ENCODE results near the gene ZNF358.

Gene ZNF358

DNA sequence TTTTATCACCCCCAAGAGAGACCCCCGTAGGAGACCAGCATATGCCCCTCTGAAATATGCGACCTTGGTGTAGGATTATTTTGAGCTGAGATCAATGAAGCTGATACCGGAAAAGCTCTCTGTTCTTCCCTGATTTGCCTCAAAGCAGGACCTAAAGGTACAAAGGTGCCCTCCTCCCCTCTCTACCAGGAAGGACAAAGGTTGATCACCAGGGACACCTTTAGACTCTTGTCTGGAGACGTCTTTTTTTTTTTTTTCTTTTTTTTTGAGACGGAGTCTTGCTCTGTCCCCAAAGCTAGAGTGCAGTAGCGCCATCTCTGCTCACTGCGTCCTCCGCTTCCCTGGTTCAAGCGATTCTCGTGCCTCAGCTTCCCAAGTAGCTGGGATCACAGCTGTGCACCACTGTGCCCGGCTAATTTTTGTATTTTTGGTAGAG, 26.3 kb upstream of the ZNF358 start:
- DNase-seq, result no peak

DNA sequence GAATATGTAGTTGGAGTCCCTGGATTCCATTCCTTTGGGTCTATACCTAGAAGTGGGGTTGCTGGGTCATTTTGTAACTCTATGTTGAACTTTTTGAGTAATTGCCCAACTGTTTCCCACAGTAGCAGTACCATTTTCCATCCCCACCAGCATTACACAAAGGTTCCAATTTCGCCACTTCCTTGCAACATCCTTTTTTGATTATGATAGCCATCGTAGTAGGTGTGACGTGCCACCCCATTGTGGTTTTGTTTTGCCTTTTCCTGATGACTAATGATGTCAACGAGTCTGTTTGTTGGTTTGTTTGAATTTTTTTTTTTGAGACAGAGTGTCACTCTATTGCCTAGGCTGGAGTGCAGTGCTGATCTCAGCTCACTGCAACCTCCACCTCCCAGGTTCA, 23.8 kb upstream of the ZNF358 start:
- peak; percentile 87 to 97 (median 95) for DNase-seq

DNA sequence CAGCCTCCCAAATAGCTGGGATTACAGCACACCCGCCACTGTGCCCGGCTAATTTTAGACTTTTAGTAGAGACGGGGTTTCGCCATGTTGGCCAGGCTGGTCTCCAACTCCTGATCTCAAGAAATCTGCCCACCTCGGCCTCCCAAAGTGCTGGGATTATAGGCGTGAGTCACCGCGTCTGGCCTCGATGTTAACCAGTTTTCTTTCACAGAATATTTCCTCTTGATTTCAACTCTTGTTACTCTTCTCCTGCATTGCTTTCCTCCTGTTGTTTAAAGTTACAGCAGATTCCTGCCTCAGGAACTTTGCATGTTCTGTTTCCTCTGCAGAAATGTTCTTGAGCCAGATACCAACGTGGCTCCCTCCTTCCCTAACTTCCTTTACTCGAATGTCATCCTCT, 23.3 kb upstream of the ZNF358 start:
- peak in 1 of 3 donors; percentile 32 for DNase-seq

DNA sequence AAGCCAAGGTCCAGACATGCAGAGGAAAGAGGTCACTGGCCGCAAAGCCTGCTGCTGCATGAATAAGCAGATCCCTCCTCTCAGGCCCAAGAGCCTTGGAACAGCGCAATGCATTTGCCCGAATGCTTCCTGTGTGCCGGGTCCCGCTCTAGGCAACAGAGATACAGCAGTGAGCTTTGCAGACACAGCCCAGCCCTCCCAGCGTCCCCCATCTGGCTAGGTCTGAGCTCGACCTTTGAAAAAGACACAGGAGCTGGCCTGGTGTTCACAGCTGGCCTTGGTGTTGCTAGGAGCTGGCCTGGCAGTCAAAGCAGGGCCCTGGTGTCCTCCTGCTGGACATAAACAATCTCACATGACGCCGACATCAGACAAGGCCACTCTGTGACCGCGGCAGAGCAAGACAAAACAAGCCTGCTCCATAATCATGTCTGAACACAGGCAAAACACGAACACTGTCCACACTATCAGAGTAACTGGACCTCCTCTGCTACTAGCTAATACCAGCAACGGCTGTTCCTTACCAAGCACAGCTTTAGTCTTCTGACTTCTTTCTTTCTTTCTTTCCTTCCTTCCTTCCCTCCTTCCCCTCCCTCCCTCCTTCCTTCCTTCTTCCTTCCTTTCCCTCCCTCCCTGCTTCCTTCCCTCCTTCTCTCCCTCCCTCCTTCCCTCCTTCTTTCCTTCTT, 21.3 kb upstream of the ZNF358 start:
- DNase-seq, result no peak

DNA sequence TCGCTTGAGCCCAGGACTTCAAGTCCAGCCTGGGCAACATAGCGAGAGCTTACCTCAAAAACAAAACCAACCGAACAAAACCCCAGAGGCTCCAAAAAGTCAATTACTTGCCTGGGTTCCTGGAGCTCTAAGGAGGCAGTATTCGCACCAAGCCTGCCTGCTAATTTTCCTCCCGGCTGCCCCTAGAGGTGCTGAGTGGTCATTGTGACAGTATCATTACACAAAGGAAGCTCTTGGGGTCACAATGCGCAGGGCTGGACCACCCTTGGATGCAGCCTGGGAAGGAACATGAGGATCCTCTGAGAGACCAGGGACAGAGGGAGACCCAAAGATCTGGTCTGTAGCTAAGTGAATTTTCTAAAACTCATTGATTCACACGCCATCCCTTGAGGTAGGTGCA, 18.6 kb upstream of the ZNF358 start:
- peak in 2 of 3 donors; percentile 46 to 51 for DNase-seq

DNA sequence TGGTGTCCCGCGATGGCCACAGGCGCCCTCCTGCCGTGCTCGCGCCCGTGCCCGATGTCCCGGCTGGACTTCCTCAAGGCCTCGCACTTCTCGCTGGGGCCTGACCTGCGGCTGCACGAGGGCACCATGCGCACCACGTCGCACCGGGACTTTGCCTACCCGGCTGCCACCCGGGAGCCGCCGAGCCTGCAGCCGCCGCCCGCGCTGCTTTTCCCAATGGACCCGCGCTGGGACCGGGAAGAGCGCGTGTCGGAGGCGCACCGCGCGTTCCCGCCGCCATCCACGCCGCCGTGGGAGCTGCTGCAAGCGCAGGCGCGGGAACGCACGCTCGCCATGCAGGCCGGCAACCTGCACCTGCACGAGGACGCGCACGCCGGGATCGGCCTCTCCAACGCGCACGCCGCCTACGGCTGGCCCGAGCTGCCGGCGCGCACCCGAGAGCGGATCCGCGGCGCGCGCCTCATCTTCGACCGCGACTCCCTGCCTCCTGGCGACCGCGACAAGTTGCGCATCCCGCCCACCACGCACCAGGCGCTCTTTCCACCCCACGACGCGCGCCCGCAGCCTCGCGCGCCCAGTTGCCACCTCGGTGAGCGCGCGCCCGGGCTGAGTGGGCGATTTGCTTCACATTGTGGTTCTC, 15.0 kb upstream of the ZNF358 start:
- DNase-seq, result peak; percentile 30 to 52 (median 32)

DNA sequence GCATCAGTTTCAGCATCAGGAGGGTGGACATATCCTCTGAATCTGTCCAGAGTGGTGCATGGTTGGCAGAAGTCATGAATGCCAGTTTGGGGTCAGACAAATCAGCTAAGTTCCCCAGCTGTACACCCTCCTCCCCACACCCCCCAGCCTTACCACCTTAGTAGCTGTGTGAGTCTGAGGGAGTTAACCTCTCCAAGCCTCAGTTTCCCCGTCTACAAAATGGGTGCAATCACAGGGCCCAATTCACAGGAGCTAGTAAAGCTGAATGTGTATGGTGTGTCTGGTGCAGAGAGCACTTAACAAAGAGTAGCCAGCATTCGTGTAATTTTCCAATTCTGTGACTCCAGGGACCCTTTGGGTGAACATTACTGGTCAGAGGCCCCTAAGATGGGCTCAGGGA, 13.4 kb upstream of the ZNF358 start:
- DNase-seq, result no peak

DNA sequence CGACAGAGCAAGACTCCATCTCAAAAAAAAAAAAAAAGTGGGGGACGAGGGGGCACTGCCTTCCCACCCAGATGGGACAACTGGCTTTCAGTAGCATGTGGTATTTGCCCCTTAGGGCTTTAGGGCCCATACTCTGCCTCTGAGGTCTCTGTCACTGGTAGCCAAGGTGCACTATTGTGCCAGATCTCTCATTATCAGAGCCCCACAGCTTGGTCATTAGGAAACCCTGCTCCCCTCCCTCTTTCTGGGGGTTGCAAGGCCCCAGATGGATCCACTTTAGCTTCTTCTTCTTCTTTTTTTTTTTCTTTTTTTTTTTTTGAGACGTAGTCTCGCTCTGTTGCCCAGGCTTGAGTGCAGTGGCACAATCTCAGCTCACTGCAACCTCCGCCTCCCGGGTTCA, 11.2 kb upstream of the ZNF358 start:
- DNase-seq, result no peak

DNA sequence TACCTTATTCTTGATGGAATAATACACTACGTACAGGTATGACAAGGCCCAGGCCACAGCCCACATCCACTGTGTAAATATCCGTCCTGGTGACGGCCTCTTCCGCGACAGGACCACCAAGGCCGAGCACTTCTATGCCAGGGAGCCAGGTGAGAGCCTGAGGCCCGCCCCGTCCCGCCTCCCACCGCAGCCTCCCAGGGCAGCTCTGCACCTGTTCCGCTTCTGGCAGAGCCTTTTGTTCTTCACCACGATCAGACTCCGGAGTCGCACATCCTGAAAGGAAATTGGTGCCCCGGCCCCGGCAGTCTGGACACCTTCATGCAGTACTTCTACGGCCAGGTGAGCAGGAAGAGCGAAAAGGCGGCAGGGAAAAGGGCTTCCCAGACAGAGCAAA, 10.6 kb upstream of the ZNF358 start:
- no peak for DNase-seq

DNA sequence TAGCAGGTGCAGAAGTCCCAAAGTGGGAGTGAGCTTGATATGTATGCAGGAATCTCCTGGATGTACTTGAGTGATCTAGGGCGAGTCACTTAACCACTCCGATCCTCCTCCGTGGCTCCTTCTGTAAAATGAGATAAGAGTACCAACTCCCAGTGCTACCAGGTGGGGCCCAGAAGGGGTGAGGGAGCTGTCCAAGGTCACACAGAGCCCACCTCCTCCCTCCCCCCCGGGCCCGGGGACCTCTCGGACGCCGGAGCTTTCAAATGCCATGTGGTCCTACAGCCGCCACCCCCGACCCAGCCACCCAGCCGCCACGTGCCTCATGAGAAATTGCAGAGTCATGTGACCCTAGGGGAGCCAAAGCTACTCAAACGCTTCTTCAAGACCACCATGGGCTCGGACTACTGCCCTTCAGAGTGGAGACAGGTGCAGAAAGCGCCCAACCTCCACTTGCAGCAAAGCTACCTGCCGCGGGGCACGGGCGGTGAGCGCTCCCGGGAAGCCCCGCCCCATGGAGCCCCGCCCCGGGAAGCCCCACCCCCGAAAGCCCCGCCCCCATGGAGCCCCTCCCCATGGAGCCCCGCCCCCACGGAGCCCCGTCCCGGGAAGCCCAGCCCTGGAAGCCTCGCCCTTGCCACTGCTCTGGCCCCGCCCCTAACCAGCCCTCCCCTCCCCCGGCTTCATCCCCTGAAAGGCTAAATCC, 10.1 kb upstream of the ZNF358 start:
- peak; percentile 43 to 80 (median 44) for DNase-seq

DNA sequence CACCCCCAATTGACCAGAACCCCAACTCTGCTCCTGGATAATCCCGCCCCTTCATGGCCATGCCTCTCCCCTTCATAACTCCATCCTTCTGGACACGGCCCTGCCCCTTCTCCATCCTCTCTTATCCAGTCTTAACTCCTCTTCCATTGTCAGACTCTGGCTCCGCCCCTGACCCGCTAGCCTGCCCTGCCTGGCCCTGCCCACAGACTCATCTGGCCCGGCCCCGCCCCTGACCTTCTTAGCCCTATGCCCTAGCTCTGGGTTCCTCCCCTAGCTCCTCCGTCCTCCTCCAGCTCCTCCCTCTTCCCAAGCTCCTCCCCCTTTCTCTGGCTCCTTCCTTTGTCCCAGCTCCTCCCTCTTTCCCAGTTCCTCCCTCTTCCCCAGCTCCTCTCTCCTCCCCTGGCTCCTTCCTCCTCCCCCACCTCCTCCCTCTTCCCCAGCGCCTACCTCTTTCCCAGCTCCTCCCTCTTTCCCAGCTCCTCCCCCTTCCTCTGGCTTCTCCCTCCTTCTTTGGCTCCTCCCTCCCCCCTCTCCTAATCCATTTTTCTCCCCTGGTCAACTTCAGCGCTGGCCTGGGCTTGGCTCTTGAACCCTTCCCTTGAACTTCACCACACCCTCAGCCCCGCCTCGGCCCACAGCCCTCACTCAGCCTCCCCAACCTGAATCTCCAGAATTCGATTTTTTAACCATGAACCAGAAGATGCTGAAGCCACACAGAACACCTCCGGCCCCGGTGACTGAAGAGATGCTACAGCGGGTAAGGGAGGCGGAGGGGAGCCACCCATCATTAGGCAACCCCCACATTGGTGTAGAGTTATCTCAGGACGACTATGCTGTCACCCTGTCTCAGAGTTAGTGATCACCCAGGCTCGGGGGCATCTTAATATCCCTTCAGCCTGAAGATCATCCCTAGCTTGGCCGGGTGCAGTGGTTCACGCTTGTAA, 9.2 kb upstream of the ZNF358 start:
- DNase-seq, result peak; percentile 82 to 94 (median 88)

DNA sequence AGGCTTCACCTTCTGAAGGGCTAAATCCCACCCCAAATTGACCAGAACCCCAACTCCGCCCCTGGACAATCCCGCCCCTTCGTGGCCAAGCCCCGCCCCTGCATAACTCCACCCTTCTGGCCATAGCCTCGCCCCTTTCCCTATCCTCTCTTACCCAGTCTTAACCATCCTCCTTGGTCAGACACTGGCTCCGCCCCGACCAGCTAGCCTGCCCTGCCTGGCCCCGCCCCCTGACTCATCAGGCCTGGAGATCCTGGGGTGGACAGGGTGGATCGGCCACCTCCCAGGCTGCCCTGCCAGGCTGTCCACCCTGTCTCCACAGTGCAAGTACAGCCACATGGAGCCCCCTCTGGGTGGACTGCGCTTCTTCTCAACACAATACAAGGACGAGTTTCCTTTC, 8.0 kb upstream of the ZNF358 start:
- DNase-seq, result peak; percentile 87 to 95 (median 89)

DNA sequence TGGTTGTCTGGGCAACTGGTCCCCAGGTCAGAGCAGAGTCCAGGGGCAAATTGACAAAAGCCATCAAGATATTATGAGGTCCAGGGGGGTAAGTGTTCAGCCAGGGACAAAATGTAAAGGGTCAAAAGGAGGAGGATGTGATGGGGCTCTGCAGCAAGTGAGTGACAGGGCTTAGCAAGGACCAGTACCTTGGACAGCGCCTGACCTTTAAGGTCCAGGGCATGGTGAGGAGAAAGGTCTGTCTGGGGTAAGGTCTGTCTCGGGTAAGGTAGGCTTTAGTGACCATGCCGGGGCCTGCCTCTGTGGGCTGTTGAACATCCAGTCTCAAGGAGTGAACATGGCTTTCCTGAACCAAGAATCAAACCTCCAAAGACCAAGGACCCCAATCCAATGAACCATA, 6.3 kb upstream of the ZNF358 start:
- DNase-seq, result peak in 2 of 3 donors; percentile 45 to 66

DNA sequence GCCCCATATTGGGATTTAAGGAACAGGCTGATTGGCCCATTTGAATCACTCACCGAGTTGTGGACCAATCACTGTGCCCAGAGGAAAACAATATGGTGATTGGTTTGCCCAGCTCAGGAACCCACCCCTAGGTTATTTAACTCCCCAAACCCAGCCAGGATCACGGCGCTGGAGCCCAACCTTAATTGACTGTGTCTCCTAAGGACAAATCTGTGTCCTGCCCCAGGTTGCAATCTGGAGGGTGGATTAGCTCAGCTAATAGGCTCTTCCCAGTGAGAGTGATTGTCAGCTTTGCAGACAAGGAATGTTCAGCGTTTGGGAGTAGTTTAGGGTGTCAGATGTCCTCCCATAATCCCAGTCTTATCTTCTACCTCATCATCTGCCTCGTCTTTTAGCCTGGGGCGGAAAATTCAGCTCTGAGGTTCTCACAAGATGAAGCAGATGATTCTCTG, 3.5 kb upstream of the ZNF358 start:
- no peak for DNase-seq

DNA sequence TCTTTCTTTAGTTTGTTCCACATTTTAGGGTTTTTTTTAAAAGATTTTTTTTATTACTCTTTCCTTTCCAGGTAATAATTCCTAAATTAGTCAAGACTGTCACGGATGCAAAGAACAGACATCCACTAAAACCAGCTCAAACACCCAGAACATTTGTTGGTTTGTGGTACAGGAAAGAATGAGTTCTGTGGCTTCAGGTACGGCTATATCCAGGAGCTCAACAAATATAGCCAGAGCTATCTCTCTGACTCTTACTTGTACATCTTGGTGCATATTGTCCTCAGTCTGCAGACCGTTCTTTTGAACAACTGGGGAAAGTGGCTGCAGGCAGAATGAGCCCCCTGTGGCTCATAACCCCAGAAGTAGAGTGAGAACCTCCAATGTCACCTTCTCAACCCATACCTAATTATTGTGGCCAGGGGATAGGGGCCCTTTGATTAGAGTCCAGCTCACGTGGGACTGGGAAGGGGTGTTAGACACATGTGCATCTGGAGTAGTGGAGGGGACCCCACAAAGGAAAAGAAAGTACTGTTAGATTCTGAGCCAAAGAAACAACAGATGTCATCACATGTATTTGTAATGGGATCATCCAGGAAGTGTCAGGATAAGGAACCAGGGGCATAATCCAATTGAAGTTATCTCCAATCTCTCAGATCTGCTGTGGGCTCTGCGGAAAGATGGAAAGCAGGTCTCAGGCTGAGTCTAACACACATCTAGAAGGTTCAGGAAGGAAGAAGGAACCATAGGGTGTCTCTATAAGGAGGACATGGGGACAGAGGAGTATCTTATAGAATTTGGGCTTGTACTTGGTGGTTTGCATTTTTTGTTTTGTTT, 1.9 kb upstream of the ZNF358 start:
- DNase-seq, result no peak

DNA sequence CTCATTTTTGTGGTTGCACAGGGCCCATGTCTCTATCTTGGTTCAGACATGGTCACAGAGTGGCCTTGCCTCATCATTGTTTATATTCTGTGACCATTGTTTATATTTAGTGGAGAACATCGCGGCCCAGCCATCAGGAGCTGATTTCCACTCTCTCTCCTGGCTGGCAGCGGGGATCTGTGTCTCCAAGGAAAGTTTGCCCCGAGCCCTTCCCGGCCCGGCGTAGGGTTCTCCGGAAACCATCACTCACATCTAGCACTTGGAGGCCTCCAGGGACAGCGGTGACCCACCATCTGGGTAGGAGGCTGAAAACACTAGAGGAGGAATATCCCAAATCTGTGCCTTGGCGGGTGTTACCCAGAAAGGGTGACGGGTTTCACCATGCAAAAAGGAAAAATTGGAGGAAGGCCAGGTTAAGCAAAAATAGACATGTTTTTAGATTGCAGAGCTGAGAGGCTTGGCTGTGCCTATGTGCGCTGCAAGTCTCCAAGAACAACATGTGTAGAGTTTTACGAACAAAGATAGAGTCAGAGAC, 726 bp upstream of the ZNF358 start:
- DNase-seq, result no peak

DNA sequence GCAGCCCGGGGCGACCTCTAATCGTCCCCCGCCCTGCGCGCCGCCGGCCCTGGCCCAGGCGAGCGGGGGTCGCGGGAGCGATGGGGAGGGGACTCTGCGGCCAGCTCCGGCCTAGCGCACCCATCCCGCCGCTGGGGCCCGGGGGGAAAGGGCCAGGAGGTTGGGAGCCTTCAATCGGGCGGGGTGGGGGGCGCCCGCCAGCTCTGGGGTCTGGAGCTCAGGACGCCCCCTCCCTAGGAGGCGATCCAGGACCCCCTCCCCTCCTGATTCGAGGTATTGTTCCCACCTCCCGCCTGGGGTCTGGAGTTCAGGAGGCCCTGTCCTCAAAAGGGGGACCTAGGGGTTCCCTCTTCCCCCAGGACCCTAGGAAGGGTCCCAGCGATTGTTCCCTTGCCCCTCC, 430 bp downstream of the ZNF358 start:
- DNase-seq, result no peak

DNA sequence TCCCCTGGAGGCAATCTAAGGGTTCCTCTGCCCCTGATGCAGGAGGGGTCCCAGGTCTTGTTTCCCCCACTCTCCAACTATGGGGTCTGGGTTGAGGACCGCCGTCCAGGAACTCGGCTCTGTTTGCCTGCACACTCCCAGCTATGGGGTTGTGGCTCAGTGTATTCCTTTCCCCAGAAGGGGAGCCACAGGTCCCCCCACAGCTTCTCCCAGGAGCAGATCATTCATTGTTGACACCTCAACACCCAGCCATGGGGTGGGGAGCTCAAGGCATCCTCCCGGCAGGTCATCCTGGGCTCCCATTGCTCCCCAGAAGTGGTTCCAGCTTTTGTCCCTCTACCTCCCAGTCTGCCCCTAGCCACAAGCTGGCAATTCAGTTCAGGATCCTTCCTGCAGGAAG, 975 bp downstream of the ZNF358 start:
- DNase-seq, result no peak

DNA sequence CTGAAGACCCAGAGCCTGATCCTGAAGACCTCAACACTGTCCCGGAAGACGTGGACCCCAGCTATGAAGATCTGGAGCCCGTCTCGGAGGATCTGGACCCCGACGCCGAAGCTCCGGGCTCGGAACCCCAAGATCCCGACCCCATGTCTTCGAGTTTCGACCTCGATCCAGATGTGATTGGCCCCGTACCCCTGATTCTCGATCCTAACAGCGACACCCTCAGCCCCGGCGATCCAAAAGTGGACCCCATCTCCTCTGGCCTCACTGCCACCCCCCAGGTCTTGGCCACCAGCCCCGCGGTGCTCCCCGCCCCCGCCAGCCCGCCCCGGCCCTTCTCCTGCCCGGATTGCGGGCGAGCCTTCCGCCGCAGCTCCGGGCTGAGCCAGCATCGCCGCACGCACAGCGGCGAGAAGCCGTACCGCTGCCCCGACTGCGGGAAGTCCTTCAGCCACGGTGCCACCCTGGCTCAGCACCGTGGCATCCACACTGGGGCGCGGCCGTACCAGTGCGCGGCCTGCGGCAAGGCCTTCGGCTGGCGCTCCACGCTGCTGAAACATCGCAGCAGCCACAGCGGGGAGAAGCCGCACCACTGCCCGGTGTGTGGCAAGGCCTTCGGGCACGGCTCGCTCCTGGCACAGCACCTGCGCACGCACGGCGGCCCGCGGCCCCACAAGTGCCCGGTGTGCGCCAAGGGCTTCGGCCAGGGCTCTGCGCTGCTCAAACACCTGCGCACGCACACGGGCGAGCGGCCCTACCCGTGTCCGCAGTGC, 3.6 kb downstream of the ZNF358 start:
- no peak for DNase-seq

DNA sequence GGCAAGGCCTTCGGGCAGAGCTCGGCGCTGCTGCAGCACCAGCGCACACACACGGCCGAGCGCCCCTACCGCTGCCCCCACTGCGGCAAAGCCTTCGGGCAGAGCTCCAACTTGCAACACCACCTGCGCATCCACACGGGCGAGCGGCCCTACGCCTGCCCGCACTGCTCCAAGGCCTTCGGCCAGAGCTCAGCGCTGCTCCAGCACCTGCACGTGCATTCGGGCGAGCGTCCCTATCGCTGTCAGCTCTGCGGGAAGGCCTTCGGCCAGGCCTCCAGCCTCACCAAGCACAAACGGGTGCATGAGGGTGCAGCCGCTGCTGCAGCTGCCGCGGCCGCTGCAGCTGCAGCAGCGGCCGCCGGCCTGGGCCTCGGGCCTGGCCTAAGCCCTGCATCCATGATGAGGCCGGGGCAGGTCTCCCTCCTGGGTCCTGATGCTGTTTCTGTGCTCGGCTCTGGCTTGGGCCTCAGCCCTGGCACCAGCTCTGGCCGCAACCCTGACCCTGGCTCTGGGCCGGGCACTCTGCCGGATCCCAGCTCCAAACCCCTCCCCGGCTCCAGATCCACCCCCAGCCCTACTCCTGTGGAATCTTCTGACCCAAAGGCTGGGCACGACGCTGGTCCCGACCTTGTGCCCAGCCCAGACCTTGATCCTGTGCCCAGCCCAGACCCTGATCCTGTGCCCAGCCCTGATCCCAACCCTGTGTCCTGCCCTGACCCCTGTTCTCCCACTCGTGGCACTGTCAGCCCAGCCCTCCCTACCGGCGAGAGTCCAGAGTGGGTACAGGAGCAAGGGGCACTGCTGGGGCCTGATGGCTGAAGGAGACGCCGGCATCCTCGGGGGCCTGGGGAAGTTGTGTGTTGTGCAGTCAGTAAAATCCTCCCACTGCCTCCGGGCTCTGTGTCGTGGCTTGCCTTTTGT, 4.5 kb downstream of the ZNF358 start:
- DNase-seq, result no peak

Measured in suppressor macrophage treated with lipopolysaccharide for 1 hour (primary cell).